ENCODE measurements around the gene SMIM41. TPM values are rescaled to one million over a fixed set of nuclear protein-coding genes. Genes with fewer than 3 reads are reported as not detected.

Gene SMIM41
- total RNA-seq, 6 donors from 2014 or later, result 4.7 to 25.1 (median 15.4) TPM

DNA sequence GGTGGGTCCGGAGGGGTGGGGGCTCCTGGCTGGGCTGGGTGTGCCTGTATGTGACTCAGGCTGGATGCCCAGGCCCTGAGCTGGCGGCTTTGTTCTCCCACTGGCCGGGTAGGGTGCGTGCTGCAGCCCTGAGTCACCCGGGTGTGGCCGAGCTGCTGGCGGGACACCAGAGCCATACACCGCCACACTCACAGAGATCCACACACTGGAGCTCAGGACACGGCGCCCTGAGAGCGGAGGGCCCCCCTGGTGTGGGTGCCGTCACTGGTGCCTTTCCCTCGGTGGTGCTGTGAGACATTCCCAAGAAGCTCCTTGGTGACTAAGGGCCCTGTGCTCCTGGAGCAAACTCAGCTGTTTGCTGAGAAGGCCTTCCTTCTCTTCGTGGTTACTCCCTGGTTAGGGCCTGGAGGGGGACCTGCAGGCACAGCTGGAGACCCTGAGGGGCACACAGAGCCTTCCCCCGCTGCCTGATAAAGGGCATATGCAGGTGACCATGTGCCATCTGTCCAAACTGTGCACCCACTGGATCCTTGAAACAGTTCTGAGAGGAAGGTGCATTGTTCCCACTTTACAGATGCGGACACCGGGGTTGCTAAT, 68.0 kb downstream of the SMIM41 start:
- 21 to 32% methylated on average over 6 to 15 of the region's 17 CpGs for WGBS, 2 donors
- H3K27ac ChIP-seq, result peak overlapping the region; percentile 87 to 94 (median 90)
- DNase-seq (peak; percentile 93 to 98), ATAC-seq (ENCODE audit: low FRiP score in 2 of 2) (peak; percentile 88 to 91)
- peaks cover 0 to 2% (median 0%) of the 10 kb centered on the region in 4 donors for H3K27me3 ChIP-seq
- no peak overlapping the region for H3K4me3 ChIP-seq
- no peaks in the 10 kb centered on the region for H3K9me3 ChIP-seq
- no peaks in the 10 kb centered on the region for H3K36me3 ChIP-seq
- H3K4me1 ChIP-seq, result peaks cover 51 to 74% (median 72%) of the 10 kb centered on the region in 4 donors
- TF ChIP-seq POLR2A (IDR thresholded peaks at IDR 0.05) (peak in 3 of 4 donors; percentile 15 to 81 (median 28)), EP300 (IDR thresholded peaks at IDR 0.05) (peak in 3 of 4 donors; percentile 27 to 96 (median 95)), POLR2AphosphoS5 (IDR thresholded peaks at IDR 0.05) (peak; percentile 82 to 90), CTCF (IDR thresholded peaks at IDR 0.05) (no peak)

- ATAC-seq (ENCODE audit: low FRiP score in 2 of 2), result no peak
- no peaks in the 10 kb centered on the region for H3K36me3 ChIP-seq
- no peak overlapping the region for H3K4me3 ChIP-seq
- H3K4me1 ChIP-seq, result peaks cover 56 to 79% (median 77%) of the 10 kb centered on the region in 4 donors
- TF ChIP-seq POLR2A (IDR thresholded peaks at IDR 0.05), result no peak
- TF ChIP-seq CTCF (IDR thresholded peaks at IDR 0.05), result no peak
- no peak for TF ChIP-seq EP300 (IDR thresholded peaks at IDR 0.05)
- no peak for TF ChIP-seq POLR2AphosphoS5 (IDR thresholded peaks at IDR 0.05)
- peak overlapping the region; percentile 87 to 94 (median 90) for H3K27ac ChIP-seq
- WGBS, 2 donors, result 90 to 100% methylated on average over 1 to 10 of the region's 10 CpGs
- no peak for DNase-seq
- H3K9me3 ChIP-seq, result no peaks in the 10 kb centered on the region
- peaks cover 0 to 2% (median 0%) of the 10 kb centered on the region in 4 donors for H3K27me3 ChIP-seq
Observed at GRCh38 chr12:52147964-52148463, 68.5 kb downstream of the SMIM41 start.

GRCh38 chr12:52148464-52149181, 69.1 kb downstream of the SMIM41 start:
- DNase-seq (peak; percentile 88), ATAC-seq (ENCODE audit: low FRiP score in 2 of 2) (peak; percentile 1 to 76)
- Histone ChIP-seq H3K4me3 (no peak overlapping the region), H3K36me3 (no peaks in the 10 kb centered on the region), H3K27me3 (peaks cover 0 to 2% (median 0%) of the 10 kb centered on the region in 4 donors), H3K27ac (peak overlapping the region; percentile 87 to 94 (median 90)), H3K4me1 (peaks cover 56 to 79% (median 77%) of the 10 kb centered on the region in 4 donors), H3K9me3 (no peaks in the 10 kb centered on the region)
- WGBS, 2 donors, result 71 to 86% methylated on average over 9 to 13 of the region's 14 CpGs
- no peak for TF ChIP-seq CTCF (IDR thresholded peaks at IDR 0.05)
- TF ChIP-seq POLR2A (IDR thresholded peaks at IDR 0.05), result peak in 1 of 4 donors; percentile 54
- TF ChIP-seq EP300 (IDR thresholded peaks at IDR 0.05), result peak in 1 of 4 donors; percentile 76
- peak; percentile 8 to 31 for TF ChIP-seq POLR2AphosphoS5 (IDR thresholded peaks at IDR 0.05)

- peaks cover 56 to 78% (median 75%) of the 10 kb centered on the region in 4 donors for H3K4me1 ChIP-seq
- DNase-seq, result no peak
- no peak for ATAC-seq (ENCODE audit: low FRiP score in 2 of 2)
- WGBS, 2 donors, result 70 to 80% methylated on average over 6 of the region's 6 CpGs
- peaks cover 0 to 2% (median 0%) of the 10 kb centered on the region in 4 donors for H3K27me3 ChIP-seq
- TF ChIP-seq POLR2AphosphoS5 (IDR thresholded peaks at IDR 0.05), result no peak
- no peak for TF ChIP-seq EP300 (IDR thresholded peaks at IDR 0.05)
- no peak for TF ChIP-seq POLR2A (IDR thresholded peaks at IDR 0.05)
- no peak for TF ChIP-seq CTCF (IDR thresholded peaks at IDR 0.05)
- H3K4me3 ChIP-seq, result no peak overlapping the region
- peak overlapping the region; percentile 87 to 94 (median 90) for H3K27ac ChIP-seq
- H3K36me3 ChIP-seq, result no peaks in the 10 kb centered on the region
- no peaks in the 10 kb centered on the region for H3K9me3 ChIP-seq
Observed at GRCh38 chr12:52149182-52149641, 69.7 kb downstream of the SMIM41 start.
